ENCODE results near the gene IL23A.
"Not testable (repeated sequence)": the region's sequence is repeated elsewhere in the genome, so short reads cannot be mapped to it uniquely, and the experiment has no call there.

IL23A gene

GRCh38 chr12:56326533-56326932 is 12.2 kb upstream of the IL23A start:
- DNase-seq = no peak

DNA sequence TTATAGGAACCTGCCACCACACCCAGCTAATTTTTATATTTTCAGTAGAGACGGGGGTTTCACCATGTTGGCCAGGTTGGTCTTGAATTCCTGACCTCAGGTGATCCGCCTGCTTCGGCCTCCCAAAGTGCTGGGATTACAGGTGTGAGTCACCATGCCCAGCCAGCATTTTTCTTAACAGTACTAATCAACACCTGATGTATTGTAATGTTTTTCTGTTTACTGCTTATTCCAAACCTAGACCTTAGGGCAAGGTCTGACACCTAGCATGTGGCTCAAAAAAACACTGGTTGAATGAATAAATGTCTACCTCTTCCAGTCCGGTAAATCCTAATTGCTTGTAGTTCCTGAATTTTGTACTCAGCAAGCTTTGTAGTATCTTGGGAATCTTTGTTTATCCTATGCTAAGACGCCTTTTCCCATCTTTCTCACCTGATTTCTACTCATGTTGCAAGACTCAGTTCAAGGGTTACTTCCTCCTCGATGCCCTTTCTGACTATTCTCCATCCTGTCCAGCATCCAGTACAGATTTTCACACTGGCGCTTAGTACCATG is 7.7 kb upstream of the IL23A start:
- DNase-seq = no peak

DNA sequence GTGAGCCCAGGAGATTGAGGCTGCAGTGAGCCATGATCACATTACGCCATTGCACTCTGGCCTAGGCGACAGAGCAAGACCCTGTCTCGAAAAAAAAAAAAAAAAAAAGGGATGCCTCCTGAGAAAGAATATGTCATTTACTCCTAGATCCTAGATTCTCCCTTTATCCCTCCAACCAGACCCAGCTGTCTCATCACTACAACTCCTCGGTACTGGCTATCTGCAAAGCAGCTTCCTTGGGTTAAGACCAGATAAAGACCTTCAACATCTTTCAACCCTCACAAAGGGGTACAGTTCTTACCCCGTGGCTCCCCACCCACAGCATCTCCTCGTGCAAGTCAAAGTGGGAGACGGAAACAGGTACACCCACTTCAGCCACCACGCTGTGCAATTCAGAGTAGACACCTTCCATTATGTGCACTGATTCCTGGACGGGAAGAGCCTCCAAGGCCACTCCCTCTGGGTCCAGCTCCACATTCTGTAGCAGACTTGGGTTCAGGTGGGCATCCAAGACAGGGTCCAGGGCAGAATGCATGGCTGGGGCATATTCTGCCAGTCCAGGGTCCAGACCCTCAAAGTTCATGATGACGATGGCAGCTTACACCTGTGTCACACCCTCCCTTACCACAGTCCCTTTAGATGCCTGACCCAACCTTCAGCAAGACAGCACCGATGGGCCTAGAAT is 6.0 kb upstream of the IL23A start:
- no peak for DNase-seq

GRCh38 chr12:56333197-56333678 is 5.4 kb upstream of the IL23A start:
- no peak for DNase-seq

DNA sequence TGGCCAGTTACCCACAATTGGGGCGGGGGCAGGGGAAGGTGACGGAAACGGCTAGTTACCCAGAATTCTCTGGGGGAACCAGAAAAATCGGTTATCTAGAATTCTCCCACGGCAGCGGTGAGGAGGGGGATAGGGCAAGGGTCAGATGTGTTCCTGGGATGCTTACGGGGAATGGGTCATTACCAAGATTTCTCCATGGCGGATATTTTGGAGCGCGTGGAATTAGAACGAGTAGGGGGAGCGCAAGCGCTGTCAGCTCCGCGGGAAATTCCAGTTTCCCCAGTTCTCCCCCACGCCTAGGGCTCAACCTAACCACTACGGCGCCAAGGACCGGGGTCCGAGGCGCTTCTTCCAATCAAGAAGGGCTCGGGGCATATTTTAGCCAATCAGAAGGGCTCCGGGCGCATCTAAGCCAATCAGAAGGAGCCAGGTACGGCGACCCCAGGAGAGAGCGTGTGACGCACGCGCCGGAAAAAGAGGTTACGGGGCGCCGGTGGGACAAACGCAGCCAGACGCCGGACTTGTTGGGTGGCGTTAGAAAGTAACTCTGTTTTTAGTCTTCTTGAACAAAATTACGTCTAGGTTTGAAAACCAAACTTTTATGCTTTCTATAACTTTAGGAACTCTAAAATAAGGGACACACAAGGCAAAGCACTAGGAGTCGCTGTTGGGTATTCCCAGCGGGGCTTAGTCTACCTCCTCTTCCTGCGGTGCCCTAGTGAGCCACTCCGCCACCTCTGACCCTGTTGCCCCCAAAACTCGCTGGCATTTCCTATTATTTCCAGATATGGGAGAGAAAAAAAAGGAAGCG is 4.8 kb upstream of the IL23A start, which contains the start of gene PAN2:
PAN2 (minus strand) TSS at position 322 of the 811 bp plus-strand sequence. CDS start 906 bp downstream, outside the sequence.
- DNase-seq = peak; percentile 99

DNA sequence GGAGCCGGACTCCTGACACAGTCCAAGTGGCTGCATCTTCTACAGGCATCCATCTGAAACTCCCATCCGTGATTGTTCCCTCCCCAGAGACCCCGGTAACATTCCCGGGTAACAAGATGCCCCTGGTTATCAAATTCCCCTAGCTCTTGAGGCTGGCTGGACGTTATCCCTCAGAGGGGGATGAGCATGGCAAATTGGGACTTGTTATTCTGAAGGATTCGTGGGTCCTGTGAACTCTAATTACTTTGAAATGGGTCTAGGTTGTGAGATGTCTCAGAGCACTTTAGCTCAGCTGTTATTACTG is 4.2 kb upstream of the IL23A start:
- peak; percentile 20 for DNase-seq

DNA sequence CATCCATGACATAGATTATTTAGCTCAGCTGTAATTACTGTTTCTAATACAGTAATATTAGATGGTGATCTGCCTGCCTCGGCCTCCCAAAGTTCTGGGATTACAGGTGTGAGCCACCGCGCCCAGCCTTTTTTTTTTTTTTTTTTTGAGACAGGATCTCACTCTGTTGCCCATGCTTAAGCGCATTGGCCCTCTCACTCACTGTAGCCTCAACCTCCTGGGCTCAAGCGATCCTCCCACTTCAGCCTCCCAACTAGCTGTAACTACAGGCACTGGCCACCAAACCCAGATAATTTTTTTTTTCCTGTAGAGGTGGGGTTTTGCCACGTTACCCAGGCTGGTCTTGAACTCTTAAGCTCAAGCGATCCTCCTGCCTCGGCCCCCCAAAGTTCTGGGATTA is 3.2 kb upstream of the IL23A start:
- DNase-seq = not testable (repeated sequence)

GRCh38 chr12:56336361-56337167 is 2.1 kb upstream of the IL23A start:
- DNase-seq = no peak

- no peak for DNase-seq
Observed at GRCh38 chr12:56337753-56338251, 882 bp upstream of the IL23A start.

DNA sequence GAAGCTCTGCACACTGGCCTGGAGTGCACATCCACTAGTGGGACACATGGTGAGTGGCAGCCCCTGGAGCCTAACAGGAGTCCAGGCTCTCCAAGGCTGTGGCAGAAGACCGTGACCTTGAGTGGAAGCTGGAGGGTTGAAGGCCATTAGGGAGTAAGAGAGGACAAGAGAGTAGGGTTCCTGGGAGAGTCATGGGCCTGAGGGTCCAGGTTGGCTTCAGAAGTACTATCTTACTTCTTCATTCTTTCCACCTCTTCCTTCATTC is 406 bp downstream of the IL23A start:
- DNase-seq = no peak

- DNase-seq = no peak
Observed at GRCh38 chr12:56341616-56342015, 2.9 kb downstream of the IL23A start.

GRCh38 chr12:56342290-56342689 is 3.6 kb downstream of the IL23A start:
- DNase-seq = not testable (repeated sequence)

- no peak for DNase-seq
Observed at GRCh38 chr12:56346675-56347074, 8.0 kb downstream of the IL23A start.

DNA sequence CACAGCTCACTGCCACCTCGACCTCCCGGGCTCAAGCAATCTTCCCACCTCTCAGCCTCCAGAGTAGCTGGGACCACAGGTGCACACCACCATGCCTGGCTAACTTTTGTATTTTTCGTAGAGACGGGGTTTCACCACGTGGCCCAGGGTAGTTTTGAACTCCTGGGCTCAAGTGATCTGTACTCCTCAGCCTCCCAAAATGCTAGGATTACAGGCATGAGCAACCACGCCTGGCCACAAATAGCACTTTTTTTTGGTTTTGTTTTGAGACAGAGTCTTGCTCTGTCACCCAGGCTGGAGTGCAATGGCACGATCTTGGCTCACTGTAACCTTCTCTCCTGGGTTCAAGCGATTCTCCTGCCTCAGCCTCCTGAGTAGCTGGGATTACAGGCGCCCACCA is 8.6 kb downstream of the IL23A start:
- not testable (repeated sequence) for DNase-seq

DNA sequence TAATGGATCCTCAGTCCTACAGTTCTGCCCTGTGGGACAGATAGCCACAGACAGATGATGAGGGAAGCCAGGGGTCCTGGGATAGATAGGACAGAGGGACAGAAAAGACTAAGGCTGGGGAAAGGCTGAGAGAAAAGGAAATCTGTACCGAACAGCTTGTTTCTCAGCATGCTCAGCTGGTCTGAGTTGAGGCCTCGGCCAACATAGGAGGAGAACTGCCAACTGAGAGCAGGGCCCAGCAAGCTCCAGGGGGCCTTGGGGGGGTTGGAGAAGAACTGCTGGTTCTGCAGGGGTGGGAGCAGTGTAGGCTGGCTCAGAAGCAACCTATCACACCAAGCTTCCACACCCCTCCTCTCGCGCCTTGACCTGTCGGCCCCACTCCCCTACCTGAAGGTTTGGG is 10.1 kb downstream of the IL23A start:
- no peak for DNase-seq

DNA sequence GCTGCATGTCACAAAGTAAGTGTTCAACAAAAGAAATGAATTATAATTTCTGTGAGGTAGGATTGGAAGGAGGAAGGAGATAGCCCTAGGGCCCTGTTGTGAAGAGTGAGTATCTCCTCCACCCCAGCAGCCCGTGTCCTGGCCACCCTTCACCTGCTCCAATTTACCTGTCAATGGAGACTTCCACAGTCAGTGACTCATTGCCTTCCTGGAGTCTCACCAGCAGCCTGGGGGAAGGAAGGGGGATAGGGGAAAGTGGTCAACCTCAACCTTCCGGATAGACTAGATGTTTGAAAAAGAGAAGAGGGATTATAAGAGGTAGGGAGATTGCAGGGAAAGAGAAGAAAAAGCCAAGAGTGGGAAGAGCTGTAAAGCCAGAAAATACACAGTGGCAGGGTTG is 12.0 kb downstream of the IL23A start:
- no peak for DNase-seq

- DNase-seq = no peak
Observed at GRCh38 chr12:56351325-56351724, 12.6 kb downstream of the IL23A start.

DNA sequence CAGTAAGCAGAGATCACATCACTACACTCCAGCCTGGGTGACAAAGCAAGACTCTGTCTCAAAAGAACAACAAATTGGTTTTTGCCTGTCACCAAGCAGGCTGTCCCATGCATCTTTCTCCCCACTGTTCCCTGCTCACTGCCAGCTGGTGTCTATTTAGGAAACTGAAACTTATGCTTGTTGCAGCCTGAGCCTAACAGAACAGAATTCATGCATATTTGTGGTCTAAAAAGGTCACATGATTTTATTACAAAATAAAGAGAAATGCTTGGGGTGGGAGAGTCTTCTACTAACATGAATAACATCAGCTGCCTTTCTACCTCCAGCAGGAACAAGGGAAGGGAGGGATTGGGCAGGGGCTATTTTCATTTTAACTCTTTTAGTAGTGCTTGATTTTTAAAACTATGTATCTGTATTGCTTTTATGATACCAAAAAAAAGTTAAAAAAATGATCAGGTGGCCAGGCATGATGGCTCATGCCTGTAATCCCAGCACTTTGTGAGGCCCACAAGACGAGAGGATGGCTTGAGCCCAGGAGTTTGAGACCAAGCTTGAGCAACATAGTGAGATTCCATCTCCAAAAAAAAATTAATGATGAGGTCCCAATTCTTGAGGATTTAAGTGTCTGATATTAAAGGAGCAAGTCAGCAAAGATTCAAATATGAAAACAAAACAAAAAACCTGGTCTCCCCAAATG is 20.3 kb downstream of the IL23A start:
- DNase-seq = peak; percentile 7

GRCh38 chr12:56359851-56360767 is 21.4 kb downstream of the IL23A start, which contains the start of gene STAT2:
Gene STAT2 (minus strand): TSS chr12:56360107. CDS start chr12:56356571, 3,536 bp downstream.
- DNase-seq = peak; percentile 100

DNA sequence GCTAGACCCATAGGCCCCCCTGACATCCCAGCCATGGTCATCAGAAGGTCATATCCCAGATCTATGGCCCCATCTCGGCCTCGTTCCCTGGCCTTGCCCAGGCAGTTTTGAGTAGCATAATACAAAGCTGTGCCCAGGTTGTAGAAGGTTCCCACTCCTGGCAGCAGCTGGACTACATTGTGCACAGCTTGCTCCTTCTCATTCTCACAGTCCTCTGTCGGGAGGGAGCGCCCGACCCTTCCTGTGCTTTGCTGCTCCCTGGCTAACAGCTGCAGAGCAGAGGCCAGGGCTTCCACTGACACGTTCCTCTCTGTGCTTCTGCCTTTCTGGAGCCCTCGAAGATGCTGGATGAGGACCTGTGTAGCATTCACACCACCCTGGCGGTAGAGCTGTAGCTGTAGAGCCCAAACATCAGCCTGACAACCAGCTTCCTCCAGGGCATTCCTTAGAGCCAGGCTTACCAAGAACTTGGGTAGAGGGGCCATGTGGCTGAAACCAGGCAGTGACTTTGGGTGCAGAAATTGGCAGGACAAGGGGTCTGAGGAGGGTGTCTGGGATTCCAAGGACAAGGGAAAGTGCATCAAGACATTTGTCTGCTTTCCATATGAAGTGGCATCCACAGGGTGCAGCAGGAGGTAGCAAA is 22.9 kb downstream of the IL23A start:
- DNase-seq = no peak
